HL-60/S4 (cell line): ENCODE data around the gene GRIK4.

Experiments used
- in situ Hi-C: fragments of 300-500 bp; cut with MboI; formaldehyde crosslinking; loops from 2 replicates; pipeline ENCODE4 v1.14.3; 2022; ENCODE audit warnings: low sequenced_read_pairs

GRIK4 gene

GRCh38 chr11:120655589-120655988 lies 144.0 kb downstream of the GRIK4 start:
- in situ Hi-C loops = no loop called here

GRCh38 chr11:120657306-120658070 lies 145.9 kb downstream of the GRIK4 start:
- in situ Hi-C loops = no loop called here

- in situ Hi-C loops = no loop called here
These were observed 146.5 kb downstream of the GRIK4 start for GRCh38 chr11:120658071-120658423.

GRCh38 chr11:120659076-120659475 lies 147.5 kb downstream of the GRIK4 start:
- in situ Hi-C loops = no loop called here

- in situ Hi-C loops = no loop called here
These were observed 148.5 kb downstream of the GRIK4 start for GRCh38 chr11:120660024-120660565.

GRCh38 chr11:120662071-120662676 lies 150.6 kb downstream of the GRIK4 start:
- in situ Hi-C loops = no loop called here

GRCh38 chr11:120663142-120663541 lies 151.6 kb downstream of the GRIK4 start:
- in situ Hi-C loops = no loop called here

GRCh38 chr11:120666121-120666639 lies 154.6 kb downstream of the GRIK4 start:
- in situ Hi-C loops = no loop called here

GRCh38 chr11:120667281-120667680 lies 155.7 kb downstream of the GRIK4 start:
- in situ Hi-C loops = no loop called here

GRCh38 chr11:120667934-120668333 lies 156.4 kb downstream of the GRIK4 start:
- in situ Hi-C loops = no loop called here

GRCh38 chr11:120668537-120668936 lies 157.0 kb downstream of the GRIK4 start:
- in situ Hi-C loops = no loop called here

- in situ Hi-C loops = no loop called here
These were observed 163.0 kb downstream of the GRIK4 start for GRCh38 chr11:120674542-120674941.

GRCh38 chr11:120675171-120675570 lies 163.6 kb downstream of the GRIK4 start:
- in situ Hi-C loops = no loop called here

- in situ Hi-C loops = no loop called here
These were observed 165.4 kb downstream of the GRIK4 start for GRCh38 chr11:120676991-120677390.

- in situ Hi-C loops = no loop called here
These were observed 168.8 kb downstream of the GRIK4 start for GRCh38 chr11:120680322-120680721.

GRCh38 chr11:120681434-120682331 lies 170.1 kb downstream of the GRIK4 start:
- in situ Hi-C loops = no loop called here

GRCh38 chr11:120682332-120682649 lies 170.7 kb downstream of the GRIK4 start:
- in situ Hi-C loops = no loop called here

- in situ Hi-C loops = no loop called here
These were observed 171.3 kb downstream of the GRIK4 start for GRCh38 chr11:120682866-120683265.

GRCh38 chr11:120686516-120686915 lies 175.0 kb downstream of the GRIK4 start:
- in situ Hi-C loops = no loop called here

GRCh38 chr11:120688163-120688562 lies 176.6 kb downstream of the GRIK4 start:
- in situ Hi-C loops = no loop called here

GRCh38 chr11:120689596-120690275 lies 178.2 kb downstream of the GRIK4 start:
- in situ Hi-C loops = no loop called here
